GM23338 (cell line): Measurements from ENCODE around the gene ARL6IP1. TPM values are rescaled to one million over a fixed set of nuclear protein-coding genes. Genes with fewer than 3 reads are reported as not detected.

Experiments used
- ATAC-seq: fragments of 200-7000 bp; cut with Tn5 transposase; 3 replicates; pipeline ENCODE4 v1.9.1; 2020
- DNase-seq: peaks from one replicate; pipeline ENCODE4 v3.0.0-alpha.2; 2015; ENCODE audit warnings: low spot score
- H2AFZ ChIP-seq: fragments of 200-600 bp; sonication (generic); 2 replicates; pipeline ENCODE4 v1.8.0; 2016; ENCODE audit warnings: antibody characterized with exemption, mild to moderate bottlenecking, moderate library complexity
- H3F3A ChIP-seq: fragments of 200-600 bp; sonication (generic); replicated peaks from 2 replicates; pipeline ENCODE4 v1.8.0; 2017; ENCODE audit warnings: antibody characterized with exemption, mixed run types, low read depth
- H3K27ac ChIP-seq: fragments of 200-600 bp; sonication (generic); 2 replicates; pipeline ENCODE4 v1.6.1; 2016; ENCODE audit warnings: low read depth
- H3K27me3 ChIP-seq: fragments of 200-600 bp; sonication (generic); 2 replicates; pipeline ENCODE4 v1.8.0; 2016; ENCODE audit warnings: mild to moderate bottlenecking, mixed run types, moderate library complexity; ENCODE audit not compliant: insufficient read depth
- H3K36me3 ChIP-seq: fragments of 200-600 bp; sonication (generic); 2 replicates; pipeline ENCODE4 v1.8.0; 2016; ENCODE audit warnings: mild to moderate bottlenecking; ENCODE audit not compliant: insufficient read depth
- H3K4me1 ChIP-seq: fragments of 200-600 bp; sonication (generic); 2 replicates; pipeline ENCODE4 v1.8.0; 2016; ENCODE audit warnings: mild to moderate bottlenecking, moderate library complexity; ENCODE audit not compliant: insufficient read depth
- H3K4me2 ChIP-seq: fragments of 200-600 bp; sonication (generic); 2 replicates; pipeline ENCODE4 v1.7.1; 2017; ENCODE audit warnings: mixed run types
- H3K4me3 ChIP-seq: fragments of 200-600 bp; sonication (generic); 2 replicates; pipeline ENCODE4 v1.6.1; 2016; ENCODE audit warnings: mixed run types
- H3K79me2 ChIP-seq: fragments of 200-600 bp; sonication (generic); replicated peaks from 2 replicates; pipeline ENCODE4 v1.8.0; 2017; ENCODE audit warnings: mild to moderate bottlenecking; ENCODE audit not compliant: insufficient read depth
- H3K9me2 ChIP-seq: fragments of 200-600 bp; sonication (generic); 2 replicates; pipeline ENCODE4 v1.8.0; 2017; ENCODE audit not compliant: insufficient read depth
- H4K20me1 ChIP-seq: fragments of 200-600 bp; sonication (generic); replicated peaks from 2 replicates; pipeline ENCODE4 v1.8.0; 2017; ENCODE audit warnings: mild to moderate bottlenecking; ENCODE audit not compliant: insufficient read depth
- H3K27ac Mint-ChIP-seq: 2 replicates; pipeline ENCODE4 v1.8.0; 2020; ENCODE audit warnings: inconsistent platforms, mild to moderate bottlenecking, moderate library complexity, mixed read lengths
- H3K27me3 Mint-ChIP-seq: 3 replicates; pipeline ENCODE4 v1.8.0; 2022; ENCODE audit warnings: low read depth, mild to moderate bottlenecking, moderate library complexity, mixed read lengths, inconsistent platforms; ENCODE audit not compliant: insufficient read depth, poor library complexity
- H3K36me3 Mint-ChIP-seq: 3 replicates; pipeline ENCODE4 v1.8.0; 2021; ENCODE audit warnings: low read depth, mild to moderate bottlenecking, inconsistent platforms, moderate library complexity, mixed read lengths
- H3K4me1 Mint-ChIP-seq: 3 replicates; pipeline ENCODE4 v1.8.0; 2020; ENCODE audit warnings: mild to moderate bottlenecking, inconsistent platforms, mixed read lengths
- H3K4me3 Mint-ChIP-seq: 3 replicates; pipeline ENCODE4 v1.8.0; 2021; ENCODE audit warnings: moderate library complexity, mild to moderate bottlenecking, inconsistent platforms, mixed read lengths
- H3K9me3 Mint-ChIP-seq: 3 replicates; pipeline ENCODE4 v1.8.0; 2020; ENCODE audit warnings: moderate library complexity, mild to moderate bottlenecking, inconsistent platforms, mixed read lengths
- CREB1 ChIP-seq: fragments of 250-450 bp; sonication (Bioruptor Pico); IDR thresholded peaks from 2 replicates; pipeline ENCODE4 v1.5.0; 2020; ENCODE audit warnings: low read depth, mild to moderate bottlenecking, moderate library complexity
- EZH2 ChIP-seq: fragments of 200-600 bp; sonication (generic); IDR thresholded peaks from one replicate; pipeline ENCODE4 v1.8.0; 2017; ENCODE audit warnings: antibody characterized with exemption, mild to moderate bottlenecking, low read depth; ENCODE audit not compliant: unreplicated experiment
- POLR2AphosphoS5 ChIP-seq: IDR thresholded peaks from 2 replicates; pipeline ENCODE4 v1.6.1; 2016; ENCODE audit warnings: antibody characterized with exemption, low read depth
- REST ChIP-seq: IDR thresholded peaks from one replicate; pipeline ENCODE4 v1.6.1; 2018; ENCODE audit warnings: antibody characterized with exemption; ENCODE audit not compliant: unreplicated experiment
- ZNF331 ChIP-seq: fragments of 250-450 bp; sonication (Bioruptor Pico); IDR thresholded peaks from 2 replicates; pipeline ENCODE4 v1.5.0; 2020; ENCODE audit warnings: low read depth, mild to moderate bottlenecking, moderate library complexity
- polyA plus RNA-seq: library from polyadenylated mRNA; unstranded; fragments of >200 nt; fragmentation: Nextera tagmentation; extraction: Ambion mirVana; gene quantifications from 2 replicates; pipeline ENCODE4 v1.2.1, GENCODE V29; 2016
- total RNA-seq: library from RNA; depleted of rRNA; stranded (reverse); fragments of >200 nt; shearing (Covaris generic); gene quantifications from 2 replicates; pipeline ENCODE4 v1.2.3, GENCODE V29; 2014
- TF ChIP-seq, protein P1 (sequence below): fragments of 250-450 bp; sonication (Bioruptor Pico); IDR thresholded peaks from 2 replicates; pipeline ENCODE4 v1.5.0; 2020; ENCODE audit warnings: mild to moderate bottlenecking, moderate library complexity

Gene ARL6IP1
- total and polyA plus RNA-seq, 2 experiments from 2014 or later = 192 to 250 TPM

GRCh38 chr16:18805257-18805773 is 4.0 kb upstream of the ARL6IP1 start:
- Mint-ChIP-seq H3K36me3 (peaks cover 47% of the 10 kb centered on the region), H3K9me3 (no peaks in the 10 kb centered on the region), H3K4me3 (peak overlapping the region; percentile 11; the same call in 1 of the 3 replicates), H3K27ac (peak overlapping the region; percentile 86), H3K27me3 (peaks cover 17% of the 10 kb centered on the region), H3K4me1 (peaks cover 41% of the 10 kb centered on the region)
- no peak for DNase-seq
- TF ChIP-seq CREB1 (CRISPR knock-in tag) (no peak), POLR2AphosphoS5 (no peak), ZNF331 (CRISPR knock-in tag) (no peak), EZH2 (no peak), REST (no peak)
- TF ChIP-seq, protein P1, sequence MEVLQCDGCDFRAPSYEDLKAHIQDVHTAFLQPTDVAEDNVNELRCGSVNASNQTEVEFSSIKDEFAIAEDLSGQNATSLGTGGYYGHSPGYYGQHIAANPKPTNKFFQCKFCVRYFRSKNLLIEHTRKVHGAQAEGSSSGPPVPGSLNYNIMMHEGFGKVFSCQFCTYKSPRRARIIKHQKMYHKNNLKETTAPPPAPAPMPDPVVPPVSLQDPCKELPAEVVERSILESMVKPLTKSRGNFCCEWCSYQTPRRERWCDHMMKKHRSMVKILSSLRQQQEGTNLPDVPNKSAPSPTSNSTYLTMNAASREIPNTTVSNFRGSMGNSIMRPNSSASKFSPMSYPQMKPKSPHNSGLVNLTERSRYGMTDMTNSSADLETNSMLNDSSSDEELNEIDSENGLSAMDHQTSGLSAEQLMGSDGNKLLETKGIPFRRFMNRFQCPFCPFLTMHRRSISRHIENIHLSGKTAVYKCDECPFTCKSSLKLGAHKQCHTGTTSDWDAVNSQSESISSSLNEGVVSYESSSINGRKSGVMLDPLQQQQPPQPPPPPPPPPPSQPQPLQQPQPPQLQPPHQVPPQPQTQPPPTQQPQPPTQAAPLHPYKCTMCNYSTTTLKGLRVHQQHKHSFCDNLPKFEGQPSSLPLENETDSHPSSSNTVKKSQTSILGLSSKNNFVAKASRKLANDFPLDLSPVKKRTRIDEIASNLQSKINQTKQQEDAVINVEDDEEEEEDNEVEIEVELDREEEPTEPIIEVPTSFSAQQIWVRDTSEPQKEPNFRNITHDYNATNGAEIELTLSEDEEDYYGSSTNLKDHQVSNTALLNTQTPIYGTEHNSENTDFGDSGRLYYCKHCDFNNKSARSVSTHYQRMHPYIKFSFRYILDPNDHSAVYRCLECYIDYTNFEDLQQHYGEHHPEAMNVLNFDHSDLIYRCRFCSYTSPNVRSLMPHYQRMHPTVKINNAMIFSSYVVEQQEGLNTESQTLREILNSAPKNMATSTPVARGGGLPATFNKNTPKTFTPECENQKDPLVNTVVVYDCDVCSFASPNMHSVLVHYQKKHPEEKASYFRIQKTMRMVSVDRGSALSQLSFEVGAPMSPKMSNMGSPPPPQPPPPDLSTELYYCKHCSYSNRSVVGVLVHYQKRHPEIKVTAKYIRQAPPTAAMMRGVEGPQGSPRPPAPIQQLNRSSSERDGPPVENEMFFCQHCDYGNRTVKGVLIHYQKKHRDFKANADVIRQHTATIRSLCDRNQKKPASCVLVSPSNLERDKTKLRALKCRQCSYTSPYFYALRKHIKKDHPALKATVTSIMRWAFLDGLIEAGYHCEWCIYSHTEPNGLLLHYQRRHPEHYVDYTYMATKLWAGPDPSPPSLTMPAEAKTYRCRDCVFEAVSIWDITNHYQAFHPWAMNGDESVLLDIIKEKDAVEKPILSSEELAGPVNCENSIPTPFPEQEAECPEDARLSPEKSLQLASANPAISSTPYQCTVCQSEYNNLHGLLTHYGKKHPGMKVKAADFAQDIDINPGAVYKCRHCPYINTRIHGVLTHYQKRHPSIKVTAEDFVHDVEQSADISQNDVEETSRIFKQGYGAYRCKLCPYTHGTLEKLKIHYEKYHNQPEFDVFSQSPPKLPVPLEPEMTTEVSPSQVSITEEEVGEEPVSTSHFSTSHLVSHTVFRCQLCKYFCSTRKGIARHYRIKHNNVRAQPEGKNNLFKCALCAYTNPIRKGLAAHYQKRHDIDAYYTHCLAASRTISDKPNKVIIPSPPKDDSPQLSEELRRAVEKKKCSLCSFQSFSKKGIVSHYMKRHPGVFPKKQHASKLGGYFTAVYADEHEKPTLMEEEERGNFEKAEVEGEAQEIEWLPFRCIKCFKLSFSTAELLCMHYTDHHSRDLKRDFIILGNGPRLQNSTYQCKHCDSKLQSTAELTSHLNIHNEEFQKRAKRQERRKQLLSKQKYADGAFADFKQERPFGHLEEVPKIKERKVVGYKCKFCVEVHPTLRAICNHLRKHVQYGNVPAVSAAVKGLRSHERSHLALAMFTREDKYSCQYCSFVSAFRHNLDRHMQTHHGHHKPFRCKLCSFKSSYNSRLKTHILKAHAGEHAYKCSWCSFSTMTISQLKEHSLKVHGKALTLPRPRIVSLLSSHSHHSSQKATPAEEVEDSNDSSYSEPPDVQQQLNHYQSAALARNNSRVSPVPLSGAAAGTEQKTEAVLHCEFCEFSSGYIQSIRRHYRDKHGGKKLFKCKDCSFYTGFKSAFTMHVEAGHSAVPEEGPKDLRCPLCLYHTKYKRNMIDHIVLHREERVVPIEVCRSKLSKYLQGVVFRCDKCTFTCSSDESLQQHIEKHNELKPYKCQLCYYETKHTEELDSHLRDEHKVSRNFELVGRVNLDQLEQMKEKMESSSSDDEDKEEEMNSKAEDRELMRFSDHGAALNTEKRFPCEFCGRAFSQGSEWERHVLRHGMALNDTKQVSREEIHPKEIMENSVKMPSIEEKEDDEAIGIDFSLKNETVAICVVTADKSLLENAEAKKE (CRISPR knock-in tag) = no peak
- H3K4me1 ChIP-seq = peaks cover 40% of the 10 kb centered on the region
- H3K27ac ChIP-seq = no peak overlapping the region
- peaks cover under 1% of the 10 kb centered on the region; the same call in 1 of the 2 replicates for H4K20me1 ChIP-seq
- H3K36me3 ChIP-seq = peaks cover 25% of the 10 kb centered on the region
- ATAC-seq = no peak
- H3K9me2 ChIP-seq = no peaks in the 10 kb centered on the region
- no peaks in the 10 kb centered on the region for H3K27me3 ChIP-seq
- peak overlapping the region; percentile 3; the same call in 1 of the 2 replicates for H3K4me3 ChIP-seq
- H3K79me2 ChIP-seq = peaks cover 14% of the 10 kb centered on the region
- peak overlapping the region; percentile 53 for H3K4me2 ChIP-seq
- H2AFZ ChIP-seq = no peak overlapping the region
- peaks cover 4% of the 10 kb centered on the region for H3F3A ChIP-seq
